ENCODE data around the gene LRRC7. TPM values are rescaled to one million over a fixed set of nuclear protein-coding genes. Genes with fewer than 3 reads are reported as not detected.

The LRRC7 gene
- total RNA-seq, 4 donors from 2014 or later: 0.40 to 1.7 (median 0.63) TPM

- Histone ChIP-seq H3K36me3 (peaks cover 0 to 32% (median 0%) of the 10 kb centered on the region in 3 donors), H3K27me3 (no peaks in the 10 kb centered on the region), H3K27ac (no peak overlapping the region), H3K9me3 (no peaks in the 10 kb centered on the region), H3K4me1 (no peaks in the 10 kb centered on the region), H3K4me3 (no peak overlapping the region)
- no peak for TF ChIP-seq POLR2A (IDR thresholded peaks at IDR 0.05)
- TF ChIP-seq, protein P1, sequence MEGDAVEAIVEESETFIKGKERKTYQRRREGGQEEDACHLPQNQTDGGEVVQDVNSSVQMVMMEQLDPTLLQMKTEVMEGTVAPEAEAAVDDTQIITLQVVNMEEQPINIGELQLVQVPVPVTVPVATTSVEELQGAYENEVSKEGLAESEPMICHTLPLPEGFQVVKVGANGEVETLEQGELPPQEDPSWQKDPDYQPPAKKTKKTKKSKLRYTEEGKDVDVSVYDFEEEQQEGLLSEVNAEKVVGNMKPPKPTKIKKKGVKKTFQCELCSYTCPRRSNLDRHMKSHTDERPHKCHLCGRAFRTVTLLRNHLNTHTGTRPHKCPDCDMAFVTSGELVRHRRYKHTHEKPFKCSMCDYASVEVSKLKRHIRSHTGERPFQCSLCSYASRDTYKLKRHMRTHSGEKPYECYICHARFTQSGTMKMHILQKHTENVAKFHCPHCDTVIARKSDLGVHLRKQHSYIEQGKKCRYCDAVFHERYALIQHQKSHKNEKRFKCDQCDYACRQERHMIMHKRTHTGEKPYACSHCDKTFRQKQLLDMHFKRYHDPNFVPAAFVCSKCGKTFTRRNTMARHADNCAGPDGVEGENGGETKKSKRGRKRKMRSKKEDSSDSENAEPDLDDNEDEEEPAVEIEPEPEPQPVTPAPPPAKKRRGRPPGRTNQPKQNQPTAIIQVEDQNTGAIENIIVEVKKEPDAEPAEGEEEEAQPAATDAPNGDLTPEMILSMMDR (IDR thresholded peaks at IDR 0.05): no peak
- no peak for DNase-seq
These were observed 603.8 kb downstream of the LRRC7 start for GRCh38 chr1:70171512-70171911.
